Measurements from ENCODE around the gene SPTBN2.

The SPTBN2 gene

GRCh38 chr11:66739983-66740382 lies 11.0 kb upstream of the SPTBN2 start:
- no peak for TF ChIP-seq CTCF (IDR thresholded peaks at IDR 0.05; ENCODE audit: low read length, missing control alignments)
- H3K4me3 ChIP-seq (replicated peaks; ENCODE audit: low read depth, low read length): no peak overlapping the region
- DNase-seq (ENCODE audit: low read depth): peak; percentile 16

- no peak overlapping the region for H3K4me3 ChIP-seq (replicated peaks; ENCODE audit: low read depth, low read length)
- TF ChIP-seq CTCF (IDR thresholded peaks at IDR 0.05; ENCODE audit: low read length, missing control alignments): no peak
- no peak for DNase-seq (ENCODE audit: low read depth)
Observed at GRCh38 chr11:66734215-66734614, 5.2 kb upstream of the SPTBN2 start.

GRCh38 chr11:66729447-66729846 lies 431 bp upstream of the SPTBN2 start:
- no peak for TF ChIP-seq CTCF (IDR thresholded peaks at IDR 0.05; ENCODE audit: low read length, missing control alignments)
- no peak for DNase-seq (ENCODE audit: low read depth)
- H3K4me3 ChIP-seq (replicated peaks; ENCODE audit: low read depth, low read length): no peak overlapping the region

- DNase-seq (ENCODE audit: low read depth): no peak
- peak overlapping the region; percentile 24 for H3K4me3 ChIP-seq (replicated peaks; ENCODE audit: low read depth, low read length)
Observed at GRCh38 chr11:66728038-66728692, 851 bp downstream of the SPTBN2 start.

GRCh38 chr11:66727282-66728037 lies 1.6 kb downstream of the SPTBN2 start:
- no peak for TF ChIP-seq CTCF (IDR thresholded peaks at IDR 0.05; ENCODE audit: low read length, missing control alignments)
- DNase-seq (ENCODE audit: low read depth): peak; percentile 10
- H3K4me3 ChIP-seq (replicated peaks; ENCODE audit: low read depth, low read length): peak overlapping the region; percentile 42

More at GRCh38 chr11:66728038-66728692, 851 bp downstream of the SPTBN2 start:
- no peak for TF ChIP-seq CTCF (IDR thresholded peaks at IDR 0.05; ENCODE audit: low read length, missing control alignments)

- TF ChIP-seq CTCF (IDR thresholded peaks at IDR 0.05; ENCODE audit: low read length, missing control alignments): no peak
- peak; percentile 7 for DNase-seq (ENCODE audit: low read depth)
- H3K4me3 ChIP-seq (replicated peaks; ENCODE audit: low read depth, low read length): no peak overlapping the region
Observed at GRCh38 chr11:66725647-66726046, 3.4 kb downstream of the SPTBN2 start.

Data from fibroblast of pulmonary artery (primary cell).